ENCODE results near the gene STXBP1.

GRCh38 chr9:127720865-127721227 is 108.8 kb downstream of the STXBP1 start:
- TF ChIP-seq EZH2 (IDR thresholded peaks at IDR 0.05; ENCODE audit: insufficient read depth, poor library complexity, severe bottlenecking) (no peak), EZH2phosphoT487 (IDR thresholded peaks at IDR 0.05; ENCODE audit: insufficient read depth, low read depth) (no peak)

Measured in GM23248 (cell line).